Stimulated activated CD4-positive, alpha-beta T cell treated with anti-CD3 and anti-CD28 coated beads, Interleukin-1b, Interleukin-23, amount 100 ng/mL, for 48 hours (primary cell): ENCODE measurements around the gene TBX3.

Source experiments
- DNase-seq: peaks from one replicate; pipeline ENCODE4 v3.0.0-alpha.2; 2020

The TBX3 gene

DNA sequence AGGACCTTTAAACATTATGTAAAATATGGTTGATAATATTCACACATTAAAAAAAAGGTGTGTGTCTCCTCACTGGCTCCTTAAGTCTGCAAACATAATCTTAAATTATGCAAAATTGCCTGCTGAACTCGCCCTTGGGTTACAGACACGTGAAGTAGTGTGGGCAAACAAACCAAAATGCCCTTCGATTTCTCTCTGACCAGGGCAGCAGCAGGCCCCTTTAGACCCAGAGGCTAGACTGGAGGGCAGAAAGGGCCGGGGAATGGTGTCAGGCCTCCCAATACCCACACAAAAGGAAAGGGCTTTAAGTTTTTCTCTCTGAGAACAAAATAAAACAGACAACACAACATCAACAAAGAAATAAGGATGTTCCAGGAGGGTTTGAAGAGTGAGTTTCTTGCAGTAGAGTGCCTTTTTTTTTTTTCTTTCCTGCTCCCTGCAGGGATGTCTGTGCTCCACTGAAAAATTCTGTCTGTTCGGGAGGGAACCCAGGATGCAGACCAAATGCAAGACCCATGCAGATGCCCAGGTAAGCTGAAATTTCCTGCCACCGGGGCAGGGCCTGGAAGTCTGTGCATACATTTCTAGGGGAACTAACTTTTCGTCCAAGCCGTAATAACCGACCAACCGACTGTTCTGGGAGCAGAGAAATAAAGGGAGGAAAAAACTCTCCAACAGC, 1.7 kb downstream of the TBX3 start:
- no peak for DNase-seq

GRCh38 chr12:114681116-114681871, 2.7 kb downstream of the TBX3 start:
- no peak for DNase-seq

- no peak for DNase-seq
Measured at GRCh38 chr12:114680604-114681069, 3.3 kb downstream of the TBX3 start.

DNA sequence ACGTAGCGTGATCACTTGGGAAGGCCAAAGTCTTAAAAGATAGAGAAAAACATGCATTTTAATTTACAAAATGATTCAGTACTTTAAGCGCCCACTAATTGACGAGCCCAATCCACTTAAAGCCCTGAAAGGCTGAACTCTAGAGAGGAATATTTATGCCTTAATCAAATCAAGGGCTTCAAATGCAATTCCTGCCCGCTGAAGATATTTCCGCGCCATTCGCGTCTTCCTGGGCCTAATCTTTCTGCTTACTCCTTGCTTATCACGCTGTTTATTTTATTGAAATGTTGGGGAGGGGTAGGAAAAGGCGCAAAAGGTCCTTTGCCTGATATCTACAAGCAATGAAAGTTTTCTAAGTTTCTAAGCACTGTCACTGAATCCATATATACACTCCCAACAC, 4.0 kb downstream of the TBX3 start:
- no peak for DNase-seq

- DNase-seq: no peak
Measured at GRCh38 chr12:114679452-114679875, 4.5 kb downstream of the TBX3 start.

- no peak for DNase-seq
Measured at GRCh38 chr12:114678718-114679117, 5.3 kb downstream of the TBX3 start.

DNA sequence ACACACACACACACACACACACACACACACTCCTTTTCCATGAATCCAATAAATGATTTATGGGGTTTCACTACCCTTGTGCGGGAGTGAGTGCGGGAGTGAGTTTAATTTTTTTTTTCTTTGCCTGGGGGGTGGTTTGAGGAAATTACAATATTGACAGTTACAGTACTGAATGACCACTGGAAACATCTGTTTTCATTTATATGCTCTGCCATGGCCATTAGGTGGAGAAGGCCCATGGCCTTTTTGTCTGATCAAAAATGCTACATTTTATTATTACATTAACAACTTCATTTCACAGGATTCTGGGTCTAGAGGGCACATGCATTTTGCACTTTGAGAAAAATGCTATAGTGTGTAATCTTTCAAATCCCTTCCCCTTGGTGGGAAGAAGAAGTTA, 5.9 kb downstream of the TBX3 start:
- DNase-seq: no peak

- no peak for DNase-seq
Measured at GRCh38 chr12:114676142-114676741, 7.7 kb downstream of the TBX3 start.

- DNase-seq: no peak
Measured at GRCh38 chr12:114674251-114675047, 9.5 kb downstream of the TBX3 start.

- no peak for DNase-seq
Measured at GRCh38 chr12:114673901-114674250, 10.1 kb downstream of the TBX3 start.

GRCh38 chr12:114673169-114673833, 10.7 kb downstream of the TBX3 start:
- DNase-seq: no peak

GRCh38 chr12:114672817-114673168, 11.2 kb downstream of the TBX3 start:
- DNase-seq: no peak

- no peak for DNase-seq
Measured at GRCh38 chr12:114671443-114672411, 12.2 kb downstream of the TBX3 start.

DNA sequence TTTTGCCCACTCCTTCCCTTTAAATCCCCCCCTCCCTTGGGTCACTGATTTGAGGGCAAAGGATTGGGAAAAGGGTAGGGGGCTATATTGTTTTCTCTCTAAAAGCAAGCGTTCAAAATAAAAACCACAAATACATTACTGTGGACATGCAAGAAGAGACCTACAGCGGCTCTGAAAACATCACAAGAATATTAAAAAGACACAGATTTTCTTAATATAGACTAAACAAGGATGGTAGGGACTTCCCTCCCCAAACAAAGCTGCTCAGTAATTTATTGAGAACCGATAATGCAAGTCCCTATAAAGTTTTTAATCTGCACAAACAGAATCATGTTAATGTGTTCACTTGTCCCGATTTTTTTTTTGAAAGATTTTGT, 12.9 kb downstream of the TBX3 start:
- no peak for DNase-seq

DNA sequence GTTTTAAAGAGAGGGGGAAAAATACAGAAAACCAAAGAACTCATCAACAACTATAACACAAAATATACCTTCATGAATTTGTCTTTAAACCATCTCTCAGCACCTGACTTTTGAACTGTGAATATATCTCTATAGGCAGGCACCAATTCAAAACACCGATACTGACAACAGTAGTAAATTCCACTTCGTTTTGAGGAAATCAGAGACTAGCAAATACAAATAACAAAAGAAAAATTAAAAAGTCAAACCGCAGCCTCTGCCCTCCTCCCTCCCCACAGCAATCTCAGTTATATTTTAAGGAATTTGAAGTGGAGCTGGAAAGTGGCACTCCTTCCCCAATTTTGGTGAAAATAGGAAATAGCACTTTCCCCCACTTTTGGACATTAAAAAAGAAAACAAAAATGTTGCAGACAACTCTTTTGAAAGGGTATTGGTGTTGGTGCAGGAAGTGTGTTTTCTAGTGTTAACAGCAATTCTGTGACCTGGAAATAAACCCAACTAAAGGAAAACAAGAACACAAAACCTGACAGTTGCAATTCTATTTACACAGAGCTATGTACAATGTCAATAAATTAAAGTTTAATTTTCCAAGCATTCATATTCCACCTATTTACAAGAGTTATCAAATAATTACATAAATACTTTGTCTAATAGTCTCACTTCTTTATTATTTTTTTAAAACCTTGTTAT, 13.5 kb downstream of the TBX3 start:
- DNase-seq: no peak

DNA sequence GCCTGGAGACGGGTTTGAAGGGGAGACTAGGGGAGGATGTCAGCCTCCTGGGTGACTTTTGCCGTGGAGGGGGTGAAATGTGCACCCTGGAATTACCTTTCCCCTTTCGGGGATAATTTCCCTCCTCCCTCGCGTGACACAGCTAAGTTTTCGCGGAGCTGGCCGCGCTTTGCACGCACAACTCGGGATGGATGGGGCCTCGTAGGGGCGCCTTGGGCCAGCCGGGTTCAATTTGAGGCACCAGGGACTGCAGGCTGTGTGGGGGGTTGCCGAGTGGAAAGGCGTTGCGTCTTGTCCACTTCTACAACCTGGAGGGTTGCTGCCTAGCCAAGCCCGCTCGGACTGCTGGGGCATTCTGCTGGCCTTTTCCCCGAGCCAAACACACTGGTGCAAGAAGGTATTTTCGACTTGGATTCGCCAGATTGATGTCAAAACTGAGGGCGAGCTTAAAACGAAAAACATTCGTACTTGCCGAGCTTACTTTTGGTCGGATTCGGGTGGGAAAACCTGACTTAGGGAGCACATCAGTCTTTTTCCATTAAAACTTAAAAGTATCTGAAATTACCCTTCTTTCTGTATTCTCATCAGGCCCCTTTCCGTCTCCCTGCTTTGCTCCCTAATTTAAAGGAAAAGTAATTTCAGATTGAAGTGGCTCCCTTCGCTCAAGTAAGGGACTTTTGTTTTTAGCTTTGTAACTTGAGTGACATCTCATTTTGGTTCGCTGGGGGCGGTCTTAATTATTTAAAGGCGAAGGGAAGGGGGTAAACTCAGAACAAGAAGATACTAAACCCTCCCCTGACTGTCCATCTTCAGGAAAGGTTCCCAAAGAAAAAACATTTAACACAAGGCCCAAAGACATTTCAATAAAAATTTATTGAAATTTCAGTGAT, 14.3 kb downstream of the TBX3 start:
- DNase-seq: no peak

GRCh38 chr12:114668886-114669288, 15.1 kb downstream of the TBX3 start:
- no peak for DNase-seq

- peak; percentile 34 for DNase-seq
Measured at GRCh38 chr12:114668151-114668885, 15.7 kb downstream of the TBX3 start.

DNA sequence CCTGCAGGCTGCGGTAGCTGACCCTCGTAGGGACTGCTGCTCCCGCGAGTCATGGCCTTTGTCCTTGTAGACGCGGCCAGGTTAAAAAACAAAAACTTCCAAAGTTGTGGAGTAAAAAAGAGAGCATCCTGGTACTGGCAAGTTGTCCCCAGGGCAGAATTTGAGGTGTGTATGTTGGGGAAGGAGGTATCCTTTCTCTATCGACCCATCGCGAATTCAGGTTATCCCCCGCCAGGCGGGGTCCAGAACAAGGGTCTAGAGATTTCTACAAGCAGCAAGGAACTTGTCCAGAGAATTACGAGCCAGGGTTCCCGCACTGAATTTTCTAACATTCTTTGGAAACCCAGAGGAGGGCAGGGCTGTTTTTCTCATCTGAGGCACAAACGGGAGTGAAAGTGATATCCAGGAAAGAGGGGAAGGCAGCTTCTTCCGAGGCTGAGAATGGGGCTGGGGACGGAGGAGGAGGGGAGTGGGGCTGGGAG, 16.3 kb downstream of the TBX3 start:
- DNase-seq: no peak
